SK-N-SH treated with all-trans-retinoic acid at 6 μM for 48 hours (cell line): ENCODE results near the gene ZBTB46.

Source experiments
- SNAI2 ChIP-seq: fragments of 250-450 bp; sonication (Bioruptor Pico); IDR thresholded peaks from 2 replicates; pipeline ENCODE4 v1.5.0; 2020; ENCODE audit warnings: mild to moderate bottlenecking, moderate library complexity
- ZNF565 ChIP-seq: fragments of 450-650 bp; formaldehyde crosslinking; conservative IDR thresholded peaks from 2 replicates; pipeline ENCODE4 v1.5.0; 2020; ENCODE audit warnings: low read depth, mild to moderate bottlenecking, moderate library complexity

DNA sequence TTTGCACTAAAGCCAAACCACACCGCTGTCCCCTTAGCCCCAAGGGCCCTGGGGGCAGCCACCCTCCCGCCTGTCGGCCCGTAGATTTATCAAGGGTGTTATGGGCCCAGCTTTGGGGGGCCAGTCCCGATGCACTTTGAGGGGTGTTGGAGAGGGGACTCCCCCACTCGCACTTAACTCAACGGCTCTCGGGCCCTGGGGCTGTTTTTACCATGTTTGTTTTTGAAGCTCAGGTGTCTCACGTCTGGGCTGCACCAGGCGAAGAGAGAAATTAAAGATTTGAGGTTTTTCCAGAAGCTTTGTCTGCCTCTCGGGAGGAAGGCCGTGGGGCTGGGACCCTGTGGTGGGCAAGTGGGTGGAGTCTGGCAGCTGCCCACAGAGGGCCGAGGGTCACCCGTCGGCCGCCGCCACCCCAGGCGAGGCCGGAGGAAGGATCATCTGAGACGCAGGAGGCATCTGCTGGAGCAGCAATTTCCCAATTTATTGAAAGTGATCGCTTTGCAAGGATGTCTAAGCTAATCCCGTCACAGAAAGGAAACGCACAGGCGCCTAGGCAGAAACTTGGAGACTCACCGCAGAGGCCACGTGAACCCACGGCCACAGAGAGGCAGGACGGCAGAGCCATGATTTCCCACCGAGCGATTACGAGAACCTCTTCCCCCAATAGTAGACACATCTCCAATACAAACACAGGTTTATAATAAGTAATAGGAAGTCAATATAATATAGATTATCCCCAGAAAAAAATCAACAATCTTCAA lies 87.7 kb downstream of the ZBTB46 start:
- TF ChIP-seq ZNF565 (CRISPR knock-in tag) (no peak), SNAI2 (CRISPR knock-in tag) (no peak)
